IPS DF 6.9 (cell line): Measurements from ENCODE around the gene YIPF4.
"Not testable (repeated sequence)": the region's sequence is repeated elsewhere in the genome, so short reads cannot be mapped to it uniquely, and the experiment has no call there.

Source experiments
- DNase-seq: peaks from one replicate; pipeline ENCODE4 v3.0.0-alpha.2; 2013; ENCODE audit warnings: low read depth, low spot score
- H3K27ac ChIP-seq: one replicate; pipeline ENCODE4 v1.5.1; 2013; ENCODE audit warnings: low read length, control low read depth
- H3K27me3 ChIP-seq: 2 replicates; pipeline ENCODE4 v1.6.1; 2013; ENCODE audit warnings: mild to moderate bottlenecking, low read length; ENCODE audit not compliant: control insufficient read depth, insufficient read depth
- H3K36me3 ChIP-seq: 2 replicates; pipeline ENCODE4 v1.6.1; 2013; ENCODE audit warnings: low read length; ENCODE audit not compliant: control insufficient read depth, insufficient read depth
- H3K4me1 ChIP-seq: 2 replicates; pipeline ENCODE4 v1.6.1; 2013; ENCODE audit warnings: low read length; ENCODE audit not compliant: control insufficient read depth, insufficient read depth
- H3K4me3 ChIP-seq: 2 replicates; pipeline ENCODE4 v1.5.1; 2013; ENCODE audit warnings: mild to moderate bottlenecking, low read length
- H3K9me3 ChIP-seq: 2 replicates; pipeline ENCODE4 v1.6.1; 2013; ENCODE audit warnings: low read length, inconsistent platforms; ENCODE audit not compliant: control insufficient read depth, insufficient read depth
- WGBS: extraction: QIAGEN DNeasy Blood & Tissue Kit; methylation state at CpG from one replicate; pipeline ENCODE4 v1.1.7; 2013; ENCODE audit warnings: mixed read lengths, missing lambda C conversion rate; ENCODE audit not compliant: insufficient read length, insufficient coverage; 5-methylcytosine and 5-hydroxymethylcytosine counted together

The YIPF4 gene

GRCh38 chr2:32250290-32250689 is 27.4 kb upstream of the YIPF4 start:
- DNase-seq, result no peak
- no peaks in the 10 kb centered on the region for H3K27me3 ChIP-seq
- no peak overlapping the region for H3K4me3 ChIP-seq
- no CpG with 5 or more reads among the region's 10 CpGs for WGBS
- H3K27ac ChIP-seq, result no peak overlapping the region
- H3K36me3 ChIP-seq, result no peaks in the 10 kb centered on the region
- H3K9me3 ChIP-seq, result no peaks in the 10 kb centered on the region
- H3K4me1 ChIP-seq, result no peaks in the 10 kb centered on the region

- WGBS, result no CpG with 5 or more reads among the region's 13 CpGs
- no peaks in the 10 kb centered on the region for H3K27me3 ChIP-seq
- H3K9me3 ChIP-seq, result no peaks in the 10 kb centered on the region
- no peak for DNase-seq
- H3K27ac ChIP-seq, result no peak overlapping the region
- H3K4me1 ChIP-seq, result no peaks in the 10 kb centered on the region
- no peak overlapping the region for H3K4me3 ChIP-seq
- H3K36me3 ChIP-seq, result no peaks in the 10 kb centered on the region
Measured at GRCh38 chr2:32258242-32258641, 19.5 kb upstream of the YIPF4 start.

GRCh38 chr2:32260376-32260775 is 17.3 kb upstream of the YIPF4 start:
- WGBS, result no CpG with 5 or more reads among the region's 2 CpGs
- no peak for DNase-seq

GRCh38 chr2:32262105-32262504 is 15.6 kb upstream of the YIPF4 start:
- no peaks in the 10 kb centered on the region for H3K9me3 ChIP-seq
- H3K36me3 ChIP-seq, result no peaks in the 10 kb centered on the region
- H3K4me1 ChIP-seq, result no peaks in the 10 kb centered on the region
- no peak overlapping the region for H3K27ac ChIP-seq
- no CpG with 5 or more reads among the region's 3 CpGs for WGBS
- no peak overlapping the region for H3K4me3 ChIP-seq
- H3K27me3 ChIP-seq, result no peaks in the 10 kb centered on the region
- no peak for DNase-seq

More at GRCh38 chr2:32260376-32260775, 17.3 kb upstream of the YIPF4 start:
- Histone ChIP-seq H3K4me1 (no peaks in the 10 kb centered on the region), H3K4me3 (no peak overlapping the region), H3K27ac (no peak overlapping the region), H3K36me3 (no peaks in the 10 kb centered on the region), H3K27me3 (no peaks in the 10 kb centered on the region), H3K9me3 (no peaks in the 10 kb centered on the region)

- Histone ChIP-seq H3K27me3 (no peaks in the 10 kb centered on the region), H3K27ac (no peak within 1 kb of the TSS), H3K4me1 (no peaks in the 10 kb centered on the region), H3K4me3 (no peak within 1 kb of the TSS), H3K9me3 (no peaks in the 10 kb centered on the region), H3K36me3 (no peaks in the 10 kb centered on the region)
- no CpG with 5 or more reads among the region's 7 CpGs for WGBS
- no peak for DNase-seq
Measured at GRCh38 chr2:32264422-32265105, 13.1 kb upstream of the YIPF4 start, which contains the start of gene NLRC4. Gene NLRC4 (minus strand): TSS chr2:32264886. CDS start chr2:32256775, 8,111 bp downstream.

- Histone ChIP-seq H3K36me3 (no peaks in the 10 kb centered on the region), H3K27me3 (no peaks in the 10 kb centered on the region), H3K27ac (no peak overlapping the region), H3K4me3 (no peak overlapping the region), H3K9me3 (no peaks in the 10 kb centered on the region), H3K4me1 (no peaks in the 10 kb centered on the region)
- WGBS, result no CpG with 5 or more reads among the region's 2 CpGs
- DNase-seq, result no peak
Measured at GRCh38 chr2:32271063-32271462, 6.6 kb upstream of the YIPF4 start.

GRCh38 chr2:32272279-32272678 is 5.4 kb upstream of the YIPF4 start:
- Histone ChIP-seq H3K36me3 (no peaks in the 10 kb centered on the region), H3K27ac (no peak overlapping the region), H3K4me3 (no peak overlapping the region), H3K9me3 (no peaks in the 10 kb centered on the region), H3K4me1 (no peaks in the 10 kb centered on the region), H3K27me3 (no peaks in the 10 kb centered on the region)
- no CpG with 5 or more reads among the region's 3 CpGs for WGBS
- no peak for DNase-seq

GRCh38 chr2:32274289-32274688 is 3.4 kb upstream of the YIPF4 start:
- no CpG with 5 or more reads among the region's 2 CpGs for WGBS
- H3K4me3 ChIP-seq, result no peak overlapping the region
- H3K9me3 ChIP-seq, result no peaks in the 10 kb centered on the region
- no peak overlapping the region for H3K27ac ChIP-seq
- H3K27me3 ChIP-seq, result no peaks in the 10 kb centered on the region
- H3K36me3 ChIP-seq, result no peaks in the 10 kb centered on the region
- DNase-seq, result no peak
- H3K4me1 ChIP-seq, result no peaks in the 10 kb centered on the region

- not testable (repeated sequence) for H3K27me3 ChIP-seq, H3K4me1 ChIP-seq
- WGBS, result no CpG with 5 or more reads among the region's 7 CpGs
Measured at GRCh38 chr2:32275790-32276189, 1.9 kb upstream of the YIPF4 start.

GRCh38 chr2:32277363-32277673 is 386 bp upstream of the YIPF4 start:
- no CpG with 5 or more reads among the region's 5 CpGs for WGBS
- Histone ChIP-seq H3K4me3 (peak overlapping the region; percentile 99; the same call in 1 of the 2 replicates), H3K27me3 (no peaks in the 10 kb centered on the region), H3K9me3 (no peaks in the 10 kb centered on the region), H3K4me1 (no peaks in the 10 kb centered on the region), H3K36me3 (0 out of 2 replicates have a peak, but pooled peaks cover 4% of the 10 kb centered on the region), H3K27ac (no peak overlapping the region)
- DNase-seq, result no peak

More at GRCh38 chr2:32275790-32276189, 1.9 kb upstream of the YIPF4 start:
- not testable (repeated sequence) for H3K4me3 ChIP-seq, H3K27ac ChIP-seq, H3K9me3 ChIP-seq, H3K36me3 ChIP-seq, DNase-seq

GRCh38 chr2:32278478-32278853 is 762 bp downstream of the YIPF4 start:
- no peaks in the 10 kb centered on the region for H3K4me1 ChIP-seq
- no peak overlapping the region for H3K27ac ChIP-seq
- H3K27me3 ChIP-seq, result no peaks in the 10 kb centered on the region
- H3K4me3 ChIP-seq, result peak overlapping the region; percentile 99; the same call in 1 of the 2 replicates
- no peak for DNase-seq
- no peaks in the 10 kb centered on the region for H3K9me3 ChIP-seq
- no CpG with 5 or more reads among the region's 6 CpGs for whole genome bisulfite sequencing
- 0 out of 2 replicates have a peak, but pooled peaks cover 4% of the 10 kb centered on the region for H3K36me3 ChIP-seq
